ENCODE results near the gene DDX31. TPM values are rescaled to one million over a fixed set of nuclear protein-coding genes. Genes with fewer than 3 reads are reported as not detected.

The DDX31 gene
- total and polyA plus RNA-seq, 9 donors = 9.7 to 19.6 (median 14.1) TPM

DNA sequence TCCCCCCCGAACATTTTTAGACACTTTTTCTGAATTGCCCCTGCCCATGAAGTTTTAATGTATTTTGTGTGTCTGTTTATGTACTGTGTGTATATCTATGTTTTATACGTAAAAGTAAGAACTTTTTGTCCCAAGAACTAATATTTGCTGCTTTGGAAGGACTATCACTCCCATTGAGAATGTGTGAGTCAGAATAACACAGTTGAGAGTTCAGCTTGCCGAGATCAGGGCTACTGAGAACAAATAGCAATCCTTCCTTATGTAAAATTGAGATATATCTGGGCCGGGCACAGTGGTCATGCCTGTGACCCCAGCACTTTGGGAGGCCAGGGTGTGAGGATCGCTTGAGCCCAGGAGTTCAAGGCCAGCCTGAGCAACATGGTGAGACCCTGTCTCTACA, 11.8 kb upstream of the DDX31 start:
- Histone ChIP-seq H3K4me1 (ENCODE audit: insufficient read depth) (peaks cover 3% of the 10 kb centered on the region), H3K27ac (no peak overlapping the region), H3K4me3 (no peak overlapping the region), H3K36me3 (no peaks in the 10 kb centered on the region), H3K27me3 (no peaks in the 10 kb centered on the region), H3K9me3 (no peaks in the 10 kb centered on the region)
- no peak for TF ChIP-seq EP300 (IDR thresholded peaks at IDR 0.05)
- TF ChIP-seq POLR2A (IDR thresholded peaks at IDR 0.05) = no peak
- TF ChIP-seq, protein P1, sequence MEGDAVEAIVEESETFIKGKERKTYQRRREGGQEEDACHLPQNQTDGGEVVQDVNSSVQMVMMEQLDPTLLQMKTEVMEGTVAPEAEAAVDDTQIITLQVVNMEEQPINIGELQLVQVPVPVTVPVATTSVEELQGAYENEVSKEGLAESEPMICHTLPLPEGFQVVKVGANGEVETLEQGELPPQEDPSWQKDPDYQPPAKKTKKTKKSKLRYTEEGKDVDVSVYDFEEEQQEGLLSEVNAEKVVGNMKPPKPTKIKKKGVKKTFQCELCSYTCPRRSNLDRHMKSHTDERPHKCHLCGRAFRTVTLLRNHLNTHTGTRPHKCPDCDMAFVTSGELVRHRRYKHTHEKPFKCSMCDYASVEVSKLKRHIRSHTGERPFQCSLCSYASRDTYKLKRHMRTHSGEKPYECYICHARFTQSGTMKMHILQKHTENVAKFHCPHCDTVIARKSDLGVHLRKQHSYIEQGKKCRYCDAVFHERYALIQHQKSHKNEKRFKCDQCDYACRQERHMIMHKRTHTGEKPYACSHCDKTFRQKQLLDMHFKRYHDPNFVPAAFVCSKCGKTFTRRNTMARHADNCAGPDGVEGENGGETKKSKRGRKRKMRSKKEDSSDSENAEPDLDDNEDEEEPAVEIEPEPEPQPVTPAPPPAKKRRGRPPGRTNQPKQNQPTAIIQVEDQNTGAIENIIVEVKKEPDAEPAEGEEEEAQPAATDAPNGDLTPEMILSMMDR (IDR thresholded peaks at IDR 0.05) = no peak
- no peak for DNase-seq
- intact Hi-C loops (cut with DNase I) = no loop called here
- 71 to 76% (median 73%) methylated on average over 5 of the region's 5 CpGs for WGBS, 3 donors

DNA sequence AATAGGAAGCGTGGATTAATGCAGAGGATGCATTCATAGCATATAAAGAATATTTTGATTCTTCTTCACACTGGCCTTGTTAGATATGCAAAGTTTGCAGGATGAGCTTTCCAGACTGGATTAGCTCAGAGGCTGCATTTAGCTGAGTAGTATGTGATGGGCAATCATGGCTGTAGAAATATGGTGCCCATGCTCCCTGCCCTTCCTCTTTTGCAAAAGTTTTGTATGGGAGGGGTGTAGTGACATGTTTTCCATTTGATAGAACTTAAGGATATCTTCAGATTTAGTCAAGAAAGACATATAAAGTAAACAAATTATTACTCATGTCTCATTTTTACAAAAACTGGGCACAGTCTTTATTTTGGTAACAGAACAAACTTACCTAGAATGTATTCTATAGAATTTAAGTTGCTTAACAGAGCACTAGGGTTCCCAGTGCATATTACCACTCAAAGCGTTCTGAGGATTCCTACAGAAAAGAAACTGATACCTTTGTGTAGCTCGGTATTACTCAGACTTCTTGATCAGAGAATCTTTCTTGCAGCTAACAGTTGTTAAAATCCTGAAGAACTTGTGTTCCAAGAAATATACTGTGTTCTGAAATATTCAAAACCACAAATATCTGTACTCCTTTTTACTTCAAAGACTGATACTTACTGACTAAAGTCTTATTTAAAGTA, 10.3 kb upstream of the DDX31 start:
- WGBS, 3 donors = 47 to 75% (median 52%) methylated on average over 3 of the region's 3 CpGs
- no peak overlapping the region for H3K4me3 ChIP-seq
- H3K9me3 ChIP-seq = no peaks in the 10 kb centered on the region
- DNase-seq = no peak
- no peaks in the 10 kb centered on the region for H3K36me3 ChIP-seq
- intact Hi-C loops (cut with DNase I) = loop anchor here in 1 of 4 donors (10.0 kb wide), 1 partner anchor 95 kb away; no protein-coding TSS in a partner anchor
- no peaks in the 10 kb centered on the region for H3K27me3 ChIP-seq
- no peak overlapping the region for H3K27ac ChIP-seq
- no peak for TF ChIP-seq POLR2A (IDR thresholded peaks at IDR 0.05)
- TF ChIP-seq EP300 (IDR thresholded peaks at IDR 0.05) = no peak
- TF ChIP-seq, protein P1 (IDR thresholded peaks at IDR 0.05) = no peak
- peaks cover 3% of the 10 kb centered on the region for H3K4me1 ChIP-seq (ENCODE audit: insufficient read depth)

DNA sequence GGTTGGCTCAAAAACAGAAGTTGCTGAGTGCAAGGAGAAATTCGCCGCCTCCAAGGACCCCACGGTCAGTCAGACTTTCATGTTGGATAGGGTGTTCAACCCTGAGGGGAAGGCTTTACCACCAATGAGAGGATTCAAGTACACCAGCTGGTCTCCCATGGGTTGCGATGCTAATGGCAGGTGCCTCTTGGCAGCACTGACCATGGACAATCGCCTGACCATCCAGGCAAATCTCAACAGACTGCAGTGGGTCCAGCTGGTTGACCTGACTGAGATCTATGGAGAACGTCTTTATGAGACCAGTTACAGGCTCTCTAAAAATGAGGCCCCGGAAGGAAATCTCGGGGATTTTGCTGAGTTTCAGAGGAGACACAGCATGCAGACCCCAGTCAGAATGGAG, 8.2 kb upstream of the DDX31 start:
- Histone ChIP-seq H3K4me1 (ENCODE audit: insufficient read depth) (peaks cover 5% of the 10 kb centered on the region), H3K27me3 (no peaks in the 10 kb centered on the region), H3K9me3 (no peaks in the 10 kb centered on the region), H3K4me3 (no peak overlapping the region), H3K27ac (no peak overlapping the region), H3K36me3 (no peaks in the 10 kb centered on the region)
- intact Hi-C loops (cut with DNase I) = loop anchor here in 1 of 4 donors (10.0 kb wide), 1 partner anchor 97 kb away; no protein-coding TSS in a partner anchor
- 90 to 93% (median 93%) methylated on average over 8 of the region's 8 CpGs for WGBS, 3 donors
- no peak for TF ChIP-seq EP300 (IDR thresholded peaks at IDR 0.05)
- TF ChIP-seq POLR2A (IDR thresholded peaks at IDR 0.05) = no peak
- TF ChIP-seq, protein P1 (IDR thresholded peaks at IDR 0.05) = no peak
- no peak for DNase-seq

DNA sequence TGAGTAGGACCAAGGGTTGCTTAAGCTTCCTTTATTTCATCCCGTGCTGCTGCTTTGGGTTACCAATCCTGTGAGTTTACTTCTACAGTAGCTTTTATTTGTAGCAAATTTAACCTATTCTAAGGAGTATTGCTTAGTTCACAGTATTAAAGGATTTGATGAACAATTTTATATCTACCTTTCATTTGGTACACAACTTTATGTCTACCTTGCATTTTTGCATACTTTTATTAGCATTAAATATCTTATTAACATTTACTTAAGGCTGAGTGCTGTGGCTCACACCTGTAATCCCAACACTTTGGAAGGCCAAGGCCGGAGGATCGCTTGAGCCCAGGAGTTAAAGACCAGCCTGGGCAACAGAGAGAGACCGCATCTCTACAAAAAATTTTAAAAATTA, 4.7 kb upstream of the DDX31 start:
- WGBS, 3 donors = 77 to 80% (median 79%) methylated on average over 4 of the region's 4 CpGs
- intact Hi-C loops (cut with DNase I) = loop anchor here in 2 of 4 donors (5.0 to 10.0 kb wide), 2 partner anchors 98 to 100 kb away; no protein-coding TSS in a partner anchor
- Histone ChIP-seq H3K27me3 (no peaks in the 10 kb centered on the region), H3K4me1 (ENCODE audit: insufficient read depth) (peaks cover 5% of the 10 kb centered on the region), H3K27ac (no peak overlapping the region), H3K9me3 (no peaks in the 10 kb centered on the region), H3K4me3 (no peak overlapping the region), H3K36me3 (no peaks in the 10 kb centered on the region)
- no peak for DNase-seq
- TF ChIP-seq POLR2A (IDR thresholded peaks at IDR 0.05) (no peak), EP300 (IDR thresholded peaks at IDR 0.05) (no peak)
- TF ChIP-seq, protein P1 (IDR thresholded peaks at IDR 0.05) = no peak
